Sigmoid colon (tissue), 4 donors: ENCODE measurements around the gene DCHS2.

Experiments
- POLR2A ChIP-seq, 2 donors: fragments of 450-650 bp; IDR thresholded peaks; one replicate each; pipeline ENCODE4 v1.6.1; 2016; ENCODE audit warnings: antibody characterized with exemption in 2 of 2, mild to moderate bottlenecking in 2 of 2, moderate library complexity in 2 of 2
- POLR2AphosphoS5 ChIP-seq, 4 donors: sonication (generic); formaldehyde crosslinking; IDR thresholded peaks; one replicate each; pipeline ENCODE4 v1.6.1; 2017; ENCODE audit warnings: antibody characterized with exemption in 4 of 4
- TF ChIP-seq, protein P1 (sequence below), 4 experiments: fragments of 450-650 bp in 3 of 4; fragments of 200-600 bp in 1 of 4; IDR thresholded peaks; one replicate each; pipeline ENCODE4 v1.5.1; 2016 to 2019; ENCODE audit warnings: antibody characterized with exemption in 4 of 4, mild to moderate bottlenecking in 3 of 4, moderate library complexity in 2 of 4

- TF ChIP-seq, protein P1, sequence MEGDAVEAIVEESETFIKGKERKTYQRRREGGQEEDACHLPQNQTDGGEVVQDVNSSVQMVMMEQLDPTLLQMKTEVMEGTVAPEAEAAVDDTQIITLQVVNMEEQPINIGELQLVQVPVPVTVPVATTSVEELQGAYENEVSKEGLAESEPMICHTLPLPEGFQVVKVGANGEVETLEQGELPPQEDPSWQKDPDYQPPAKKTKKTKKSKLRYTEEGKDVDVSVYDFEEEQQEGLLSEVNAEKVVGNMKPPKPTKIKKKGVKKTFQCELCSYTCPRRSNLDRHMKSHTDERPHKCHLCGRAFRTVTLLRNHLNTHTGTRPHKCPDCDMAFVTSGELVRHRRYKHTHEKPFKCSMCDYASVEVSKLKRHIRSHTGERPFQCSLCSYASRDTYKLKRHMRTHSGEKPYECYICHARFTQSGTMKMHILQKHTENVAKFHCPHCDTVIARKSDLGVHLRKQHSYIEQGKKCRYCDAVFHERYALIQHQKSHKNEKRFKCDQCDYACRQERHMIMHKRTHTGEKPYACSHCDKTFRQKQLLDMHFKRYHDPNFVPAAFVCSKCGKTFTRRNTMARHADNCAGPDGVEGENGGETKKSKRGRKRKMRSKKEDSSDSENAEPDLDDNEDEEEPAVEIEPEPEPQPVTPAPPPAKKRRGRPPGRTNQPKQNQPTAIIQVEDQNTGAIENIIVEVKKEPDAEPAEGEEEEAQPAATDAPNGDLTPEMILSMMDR (IDR thresholded peaks at IDR 0.05) = no peak
- TF ChIP-seq POLR2AphosphoS5 (IDR thresholded peaks at IDR 0.05) (no peak), POLR2A (IDR thresholded peaks at IDR 0.05) (no peak)
Observed at GRCh38 chr4:154315741-154316140, 175.9 kb downstream of the DCHS2 start.
